CD4-positive, alpha-beta T cell treated with Interleukin-12 subunit alpha and Interleukin-12 subunit beta, for 1 hour (primary cell): ENCODE measurements around the gene ERCC1.
A peak's percentile ranks its signal among the peaks of the same experiment; 100 is the strongest.
"Not testable (repeated sequence)": the region's sequence is repeated elsewhere in the genome, so short reads cannot be mapped to it uniquely, and the experiment has no call there.

Experiments used
- DNase-seq: peaks from one replicate; pipeline ENCODE4 v3.0.0-alpha.2; 2020

Gene ERCC1

GRCh38 chr19:45455707-45456499 lies 32.2 kb upstream of the ERCC1 start:
- peak; percentile 80 for DNase-seq

GRCh38 chr19:45451850-45452387 lies 28.2 kb upstream of the ERCC1 start:
- DNase-seq = no peak

DNA sequence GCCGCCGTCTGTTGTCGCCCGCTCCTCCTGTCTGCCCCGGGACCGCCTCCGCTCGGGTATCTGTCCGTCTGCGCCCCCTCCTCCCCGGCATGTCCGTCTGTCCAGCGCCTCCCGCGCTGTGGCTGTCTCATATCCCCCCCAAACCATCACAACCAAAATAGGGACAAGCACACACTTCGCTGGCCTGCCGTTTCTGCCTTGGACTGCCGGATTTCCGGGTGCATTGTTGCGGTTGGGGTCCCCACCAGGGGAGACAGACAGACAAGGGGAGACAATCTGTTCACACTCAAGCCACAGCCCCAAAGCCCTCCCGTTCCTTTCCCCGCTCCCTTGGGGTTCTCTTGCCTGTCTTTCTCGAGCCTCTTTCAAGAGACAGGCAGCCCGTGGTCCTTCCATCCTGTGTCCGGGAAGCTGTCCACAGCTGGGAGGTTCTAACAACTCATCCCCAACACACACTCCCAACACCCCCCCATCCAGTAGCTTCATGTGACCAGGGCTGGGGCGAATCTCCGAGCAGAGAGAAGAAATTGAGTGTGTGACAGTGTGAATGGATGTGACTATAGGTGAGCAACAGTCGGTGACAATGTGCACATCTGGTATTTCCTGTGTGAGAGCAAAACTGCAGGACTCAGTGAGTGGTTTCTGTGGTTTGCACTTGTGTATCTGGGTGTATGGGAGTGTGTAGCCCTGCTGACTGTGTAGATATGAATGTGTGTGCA lies 27.6 kb upstream of the ERCC1 start:
- DNase-seq = peak; percentile 86

DNA sequence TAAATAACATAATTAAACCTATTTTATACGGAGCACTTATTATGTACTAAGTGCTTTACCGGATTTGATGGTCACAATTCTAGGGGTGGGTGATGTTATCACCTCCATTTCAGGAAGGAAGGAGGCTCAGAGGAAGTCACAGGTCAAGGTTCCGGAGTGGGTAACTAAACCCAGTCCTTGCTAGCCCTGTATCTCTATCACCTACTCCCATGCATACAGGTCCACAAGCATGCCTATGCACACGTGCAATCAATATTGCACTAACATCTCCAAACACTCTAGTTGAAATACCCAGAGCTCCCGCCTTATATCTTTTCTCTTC lies 26.3 kb upstream of the ERCC1 start:
- peak; percentile 80 for DNase-seq

DNA sequence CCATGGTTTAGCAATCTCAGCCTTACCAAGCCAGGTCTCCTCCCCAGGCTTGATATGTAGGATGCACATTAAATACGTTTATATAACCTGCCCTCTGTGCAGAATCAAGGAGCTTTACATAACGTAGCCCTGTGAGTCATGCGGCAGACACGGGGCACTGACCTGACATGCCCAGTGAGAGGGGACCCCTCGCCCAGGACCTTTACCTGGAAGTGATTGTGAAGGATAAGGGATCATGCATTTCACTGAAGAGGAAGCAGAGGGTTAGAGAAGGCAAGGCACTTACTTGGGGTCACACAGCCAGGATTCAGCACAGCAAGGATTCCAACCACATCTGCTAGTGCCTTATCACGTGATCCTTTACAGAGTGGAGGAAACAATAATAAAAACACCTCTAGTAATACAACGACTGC lies 25.2 kb upstream of the ERCC1 start:
- peak; percentile 37 for DNase-seq

GRCh38 chr19:45448425-45448756 lies 24.7 kb upstream of the ERCC1 start:
- no peak for DNase-seq

GRCh38 chr19:45446944-45447343 lies 23.2 kb upstream of the ERCC1 start:
- DNase-seq = no peak

- peak; percentile 61 for DNase-seq
Observed at GRCh38 chr19:45446295-45446694, 22.6 kb upstream of the ERCC1 start.

- no peak for DNase-seq
Observed at GRCh38 chr19:45445139-45445538, 21.4 kb upstream of the ERCC1 start.

DNA sequence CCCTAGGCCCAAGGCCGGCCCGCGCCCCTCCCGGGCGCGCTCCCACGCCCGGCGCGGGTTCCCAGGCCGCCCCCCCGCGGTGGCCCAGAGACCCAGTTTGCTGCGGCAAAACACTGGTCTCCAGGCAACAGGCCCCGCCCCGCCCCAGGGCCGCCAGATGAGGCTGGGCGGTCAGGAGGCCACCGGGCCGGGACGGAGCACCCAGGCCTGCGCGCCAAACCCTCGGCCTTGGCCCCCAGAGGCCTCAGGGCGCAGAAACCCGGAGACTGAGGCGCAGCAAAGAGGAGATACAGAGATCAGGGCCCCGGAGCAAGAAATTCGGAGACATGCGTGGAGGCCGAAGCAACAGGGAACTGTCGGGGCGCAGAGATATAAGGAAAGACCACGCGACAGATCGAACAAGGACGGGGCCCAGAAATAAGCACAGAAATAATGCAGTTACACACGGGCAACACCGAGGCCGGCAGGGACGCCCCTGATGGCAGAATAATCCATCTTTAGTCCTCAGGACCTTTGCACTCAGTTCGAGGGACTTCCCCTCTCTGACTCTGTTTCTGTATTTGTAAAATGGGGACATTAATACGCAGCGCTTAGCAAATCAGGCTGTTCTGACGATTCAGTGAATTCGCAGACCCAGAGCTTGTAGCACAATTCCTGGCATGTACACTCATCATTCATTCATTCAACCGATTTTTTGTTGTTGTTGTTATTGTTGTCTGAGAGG lies 20.8 kb upstream of the ERCC1 start:
- peak; percentile 92 for DNase-seq

- DNase-seq = peak; percentile 67
Observed at GRCh38 chr19:45443462-45444317, 20.0 kb upstream of the ERCC1 start.

DNA sequence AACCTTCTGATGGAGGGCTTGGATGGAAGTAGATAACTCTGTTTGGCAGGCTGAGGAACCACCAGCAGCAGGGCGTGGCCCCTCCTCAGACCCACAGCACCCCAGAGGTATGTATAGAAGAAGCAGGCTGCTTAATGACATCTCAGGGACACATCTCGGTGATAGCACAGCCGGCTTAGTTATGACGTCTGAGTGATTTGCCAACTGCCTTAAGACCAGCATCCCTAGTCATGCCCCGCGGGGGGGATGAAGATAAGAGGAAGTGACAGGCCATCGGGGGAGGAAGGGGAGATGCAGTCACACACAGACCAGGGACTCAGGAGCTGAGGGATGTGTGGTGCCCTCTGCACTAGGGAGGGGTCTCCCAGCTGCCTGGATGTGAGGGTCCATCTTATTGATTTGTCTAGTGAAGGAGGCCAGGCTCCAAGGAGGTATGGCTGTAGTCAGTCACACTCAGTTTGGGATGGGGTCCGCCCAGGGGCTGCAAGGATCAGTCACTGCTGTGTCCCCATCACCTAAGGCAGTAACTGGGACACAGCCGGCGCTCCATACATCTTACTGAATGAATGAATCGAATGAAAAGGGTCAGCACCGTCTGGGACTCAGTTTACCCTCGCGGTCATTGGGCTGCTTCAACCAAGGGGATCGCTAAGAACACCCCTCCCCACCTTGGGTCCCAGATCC lies 19.2 kb upstream of the ERCC1 start:
- peak; percentile 69 for DNase-seq

DNA sequence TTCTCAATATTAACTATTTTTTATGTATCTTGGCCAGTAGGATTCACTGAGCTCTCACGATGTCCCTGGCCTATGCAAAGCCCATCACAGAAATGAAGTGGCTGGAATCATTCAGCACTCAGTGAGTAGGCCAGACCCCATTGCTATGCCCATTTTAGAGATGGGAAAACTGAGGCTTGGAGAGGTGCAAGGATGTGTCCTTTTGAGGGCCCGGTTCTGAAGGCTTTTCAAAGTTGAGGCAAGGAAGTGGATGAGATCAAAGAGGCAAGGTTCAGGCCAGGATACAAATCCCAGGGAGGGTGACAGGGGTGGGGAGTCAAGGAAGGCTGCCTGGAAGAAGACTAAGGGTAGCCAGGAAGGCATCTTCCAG lies 18.7 kb upstream of the ERCC1 start:
- DNase-seq = no peak

DNA sequence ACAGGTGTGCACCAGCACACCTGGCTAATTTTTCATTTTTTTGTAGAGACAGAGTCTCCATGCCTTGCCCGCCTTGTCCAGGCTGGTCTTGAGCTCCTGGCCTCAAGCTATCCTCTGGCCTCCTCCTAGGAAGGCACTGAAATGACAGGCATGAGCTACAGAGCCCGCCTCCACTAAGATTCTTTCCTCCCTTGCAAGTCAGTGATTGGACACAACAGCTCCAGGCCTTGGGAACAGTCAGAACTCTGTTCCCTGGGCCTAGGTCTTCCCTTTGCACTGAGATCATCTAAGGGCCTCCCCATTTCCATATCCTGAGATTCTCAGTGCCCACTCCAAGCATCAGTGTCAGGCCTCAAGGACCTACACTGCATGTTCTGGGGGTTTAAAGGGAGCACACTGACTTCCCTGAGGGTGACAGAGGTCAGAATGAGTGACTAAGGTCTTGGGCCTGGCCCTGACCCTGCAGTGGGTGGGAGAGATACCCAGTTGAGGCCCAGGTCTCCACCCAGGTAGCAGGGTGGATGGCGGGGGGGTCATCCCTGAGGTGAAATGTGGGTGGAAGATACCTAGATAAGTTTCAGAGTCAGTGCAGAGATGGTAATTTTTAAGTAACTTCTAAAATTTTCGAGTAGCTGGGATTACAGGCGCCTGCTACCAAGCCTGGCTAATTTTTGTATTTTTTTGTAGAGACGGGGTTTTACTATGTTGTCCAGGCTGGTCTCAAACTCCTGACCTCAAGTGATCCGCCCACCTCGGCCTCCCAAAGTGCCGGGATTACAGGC lies 17.3 kb upstream of the ERCC1 start:
- DNase-seq = no peak

DNA sequence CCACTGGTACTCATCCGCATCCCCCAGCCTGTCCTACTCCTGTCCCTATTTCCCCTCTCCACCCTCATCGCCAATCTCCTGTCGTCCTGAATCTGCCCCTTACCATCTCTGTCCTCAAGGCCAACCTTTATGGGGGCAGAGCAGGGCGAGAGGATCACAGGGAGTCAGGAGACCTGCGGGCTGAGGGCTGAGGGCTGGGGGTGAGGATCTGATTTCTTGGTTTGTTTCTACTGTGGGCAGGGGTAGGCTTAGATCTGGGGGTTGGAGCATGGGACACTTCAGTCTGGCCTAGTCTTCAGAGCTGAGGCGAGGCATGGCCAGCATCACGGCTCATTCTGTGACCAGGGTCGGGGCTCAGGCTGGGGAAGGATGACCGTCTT lies 16.5 kb upstream of the ERCC1 start:
- DNase-seq = no peak

- DNase-seq = peak; percentile 91
Observed at GRCh38 chr19:45439569-45440258, 16.0 kb upstream of the ERCC1 start.

DNA sequence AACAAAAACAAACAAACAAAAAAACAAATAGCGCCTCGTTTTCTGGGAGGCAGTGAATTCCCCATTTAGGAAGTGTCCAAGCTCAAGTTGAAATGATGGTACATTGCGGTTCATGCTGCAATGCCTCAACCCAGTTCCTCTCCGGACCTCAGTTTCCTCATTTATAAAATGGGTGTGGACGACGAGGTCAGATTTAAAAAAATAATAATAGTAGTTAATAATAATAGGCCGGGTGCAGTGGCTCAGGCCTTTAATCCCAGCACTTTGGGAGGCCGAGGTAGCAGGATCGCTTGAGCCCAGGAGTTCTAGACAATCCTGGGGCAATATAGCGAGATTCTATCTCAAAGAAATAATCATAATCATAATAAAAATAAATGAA lies 15.5 kb upstream of the ERCC1 start:
- no peak for DNase-seq

DNA sequence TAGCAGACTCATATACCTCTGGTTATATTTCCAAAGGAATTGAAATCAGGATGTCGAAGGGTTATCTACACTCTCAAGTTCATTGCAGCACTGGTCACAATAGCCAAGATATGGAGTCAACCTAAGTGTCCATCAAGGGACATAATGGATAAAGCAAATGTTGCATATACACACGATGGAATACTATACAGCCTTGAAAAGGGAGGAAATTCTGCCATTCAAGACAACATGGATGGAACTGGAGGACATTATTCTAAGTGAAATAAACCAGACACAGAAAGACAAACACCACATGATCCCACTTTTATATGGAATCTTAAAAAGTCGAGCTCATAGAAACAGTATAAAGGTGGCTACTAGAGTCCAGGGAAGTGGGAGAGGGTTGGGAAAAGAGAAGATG lies 13.6 kb upstream of the ERCC1 start:
- DNase-seq = no peak

- not testable (repeated sequence) for DNase-seq
Observed at GRCh38 chr19:45432543-45432942, 8.8 kb upstream of the ERCC1 start.

GRCh38 chr19:45431008-45431407 lies 7.3 kb upstream of the ERCC1 start:
- not testable (repeated sequence) for DNase-seq

- DNase-seq = not testable (repeated sequence)
Observed at GRCh38 chr19:45429896-45430295, 6.2 kb upstream of the ERCC1 start.
